Adipocyte (in vitro differentiated cells): ENCODE data around the gene GNG7.
"Not testable (repeated sequence)": the region's sequence is repeated elsewhere in the genome, so short reads cannot be mapped to it uniquely, and the experiment has no call there.

Source experiments
- DNase-seq: peaks from one replicate; pipeline ENCODE4 v3.0.0-alpha.2; 2015; ENCODE audit warnings: low read depth
- H3K27me3 ChIP-seq: replicated peaks from 2 replicates; pipeline ENCODE4 v1.7.0; 2013; ENCODE audit warnings: mild to moderate bottlenecking, low read length, moderate library complexity; ENCODE audit not compliant: control insufficient read depth, insufficient read depth
- H3K36me3 ChIP-seq: 2 replicates; pipeline ENCODE4 v1.7.0; 2013; ENCODE audit warnings: low read length, mild to moderate bottlenecking, moderate library complexity; ENCODE audit not compliant: control insufficient read depth, insufficient read depth, severe bottlenecking
- H3K4me1 ChIP-seq: 2 replicates; pipeline ENCODE4 v1.7.0; 2013; ENCODE audit warnings: mild to moderate bottlenecking, low read length, moderate library complexity; ENCODE audit not compliant: control insufficient read depth, insufficient read depth
- H3K4me3 ChIP-seq: 2 replicates; pipeline ENCODE4 v1.7.0; 2013; ENCODE audit warnings: mild to moderate bottlenecking, low read length, moderate library complexity
- H3K9ac ChIP-seq: 2 replicates; pipeline ENCODE4 v1.7.0; 2013; ENCODE audit warnings: mild to moderate bottlenecking, low read length, moderate library complexity
- H3K9me3 ChIP-seq: 2 replicates; pipeline ENCODE4 v1.7.0; 2013; ENCODE audit warnings: mild to moderate bottlenecking, low read length, moderate library complexity; ENCODE audit not compliant: control insufficient read depth

The GNG7 gene

DNA sequence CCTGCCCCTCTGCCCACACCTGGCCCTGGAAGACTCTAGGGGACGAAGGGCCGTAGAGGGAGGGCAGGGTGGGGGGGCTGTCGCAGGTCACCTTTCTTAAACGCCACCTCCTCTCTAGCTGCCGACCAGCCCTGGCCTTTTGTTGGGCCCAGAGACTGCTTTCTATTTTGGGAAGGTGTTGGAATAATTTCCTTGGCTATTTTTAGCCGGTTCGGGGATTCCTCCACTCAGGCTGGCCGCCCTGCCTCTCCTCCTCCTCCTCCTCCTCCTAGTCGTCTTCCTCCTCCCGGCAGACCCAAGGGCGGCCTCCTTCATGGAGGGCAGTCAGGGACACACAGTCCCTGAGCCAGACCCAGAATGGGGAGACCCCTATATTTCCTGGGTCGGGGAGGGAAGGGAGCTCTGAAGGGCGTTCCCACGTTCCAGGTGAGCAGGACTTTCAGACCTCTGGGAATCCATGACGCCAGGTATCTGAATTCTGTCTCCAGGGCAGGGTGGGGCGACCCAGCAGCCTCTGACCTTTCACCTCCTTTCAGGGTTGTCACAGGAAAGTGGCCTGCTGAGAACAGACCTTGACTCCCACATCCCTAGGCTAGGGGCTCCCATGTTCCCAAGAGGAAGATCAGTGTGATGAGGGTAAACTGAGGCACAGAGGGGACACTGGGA lies 206.7 kb downstream of the GNG7 start:
- Histone ChIP-seq H3K4me3 (peak overlapping the region; percentile 37), H3K9me3 (no peaks in the 10 kb centered on the region), H3K27me3 (no peaks in the 10 kb centered on the region), H3K9ac (peak overlapping the region; percentile 86), H3K4me1 (peaks cover 33% of the 10 kb centered on the region), H3K36me3 (no peaks in the 10 kb centered on the region)
- DNase-seq: peak; percentile 52

GRCh38 chr19:2495130-2495641 lies 207.3 kb downstream of the GNG7 start:
- Histone ChIP-seq H3K27me3 (no peaks in the 10 kb centered on the region), H3K9me3 (no peaks in the 10 kb centered on the region), H3K9ac (peak overlapping the region; percentile 86), H3K36me3 (no peaks in the 10 kb centered on the region), H3K4me1 (peaks cover 31% of the 10 kb centered on the region), H3K4me3 (peak overlapping the region; percentile 78)
- peak; percentile 89 for DNase-seq

DNA sequence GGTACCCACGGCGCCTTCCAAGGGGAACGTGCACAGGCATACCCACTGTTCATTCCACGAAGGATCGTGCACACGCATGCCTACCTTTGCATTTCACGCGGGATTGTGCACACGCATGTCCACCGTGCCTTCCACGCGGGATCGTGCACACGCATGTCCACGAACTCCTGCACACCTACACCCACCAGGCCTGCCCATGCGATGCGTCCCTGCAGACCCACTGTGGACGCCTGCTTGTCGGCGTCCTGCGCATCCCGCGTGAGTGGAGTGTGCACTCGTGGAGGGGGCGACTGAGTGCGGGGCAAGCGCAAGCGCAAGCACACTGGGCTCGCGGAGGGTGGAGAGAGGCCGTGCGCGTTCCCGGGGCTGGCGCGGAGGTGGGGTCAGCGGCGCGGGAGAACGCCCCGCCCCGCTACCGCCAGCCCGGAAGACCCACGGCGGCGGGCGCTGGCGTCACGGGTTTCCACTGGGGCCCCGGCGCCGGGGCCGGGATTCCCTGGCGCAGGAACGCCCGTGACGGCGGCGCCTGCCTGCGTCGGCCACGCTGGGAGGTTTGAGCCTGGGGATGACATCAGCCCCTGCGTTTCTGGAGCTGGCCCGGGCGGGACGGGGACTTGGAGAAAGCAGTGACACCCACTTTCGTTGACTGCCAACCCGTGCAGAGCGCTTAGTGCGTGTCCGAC lies 207.9 kb downstream of the GNG7 start:
- DNase-seq: peak; percentile 95
- Histone ChIP-seq H3K27me3 (no peaks in the 10 kb centered on the region), H3K4me3 (peak overlapping the region; percentile 78)

GRCh38 chr19:2494084-2494446 lies 208.4 kb downstream of the GNG7 start:
- H3K9me3 ChIP-seq: no peaks in the 10 kb centered on the region
- no peaks in the 10 kb centered on the region for H3K36me3 ChIP-seq
- H3K4me1 ChIP-seq: peaks cover 29% of the 10 kb centered on the region
- H3K9ac ChIP-seq: peak overlapping the region; percentile 86
- no peaks in the 10 kb centered on the region for H3K27me3 ChIP-seq
- peak; percentile 62 for DNase-seq
- H3K4me3 ChIP-seq: peak overlapping the region; percentile 78

More for the DNA sequence above, 207.9 kb downstream of the GNG7 start:
- peak overlapping the region; percentile 86 for H3K9ac ChIP-seq
- H3K4me1 ChIP-seq: peaks cover 27% of the 10 kb centered on the region
- H3K9me3 ChIP-seq: no peaks in the 10 kb centered on the region
- H3K36me3 ChIP-seq: no peaks in the 10 kb centered on the region

- H3K27me3 ChIP-seq, DNase-seq, H3K36me3 ChIP-seq, H3K9me3 ChIP-seq: not testable (repeated sequence)
- H3K4me3 ChIP-seq: peak overlapping the region; percentile 78
- H3K9ac ChIP-seq: peak overlapping the region; percentile 86
- peaks cover 34% of the 10 kb centered on the region for H3K4me1 ChIP-seq
Measured at GRCh38 chr19:2493448-2493847, 209.0 kb downstream of the GNG7 start.

- no peaks in the 10 kb centered on the region for H3K27me3 ChIP-seq
- DNase-seq: no peak
- peaks cover 38% of the 10 kb centered on the region for H3K4me1 ChIP-seq
Measured at GRCh38 chr19:2492870-2493269, 209.6 kb downstream of the GNG7 start.

DNA sequence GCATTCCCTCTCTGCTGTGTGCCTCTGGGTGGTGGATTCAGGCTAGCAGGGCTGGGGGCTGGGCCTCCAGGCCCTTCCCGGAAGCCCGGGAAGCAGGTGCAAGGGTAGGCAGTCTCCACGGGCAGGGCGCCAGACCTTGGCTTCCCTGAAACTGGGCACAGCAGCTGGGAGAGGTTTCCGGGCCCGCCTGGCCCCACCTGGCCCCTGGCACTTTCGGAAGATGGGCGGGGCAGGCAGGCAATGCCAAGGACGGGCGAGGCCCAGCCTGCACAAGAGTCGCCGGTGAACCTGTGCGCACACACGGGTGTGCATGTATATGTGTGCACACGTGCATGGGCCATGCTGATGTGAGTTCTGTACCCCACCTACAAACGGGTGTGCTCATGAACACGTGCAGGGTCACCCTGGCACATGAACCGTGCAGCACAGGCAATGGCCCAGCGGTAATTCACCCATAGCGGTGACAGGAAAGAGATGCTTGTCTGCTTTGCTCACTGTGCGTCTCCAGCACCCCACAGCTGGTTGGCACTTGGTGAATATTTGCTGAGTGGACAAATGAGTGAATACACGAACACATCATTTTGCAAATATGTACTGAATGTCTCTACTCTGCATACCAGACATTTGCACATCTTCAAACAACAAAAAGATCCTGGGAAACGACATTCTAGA lies 211.2 kb downstream of the GNG7 start:
- Histone ChIP-seq H3K27me3 (no peaks in the 10 kb centered on the region), H3K36me3 (no peaks in the 10 kb centered on the region), H3K9ac (peak overlapping the region; percentile 55), H3K4me1 (peaks cover 39% of the 10 kb centered on the region), H3K4me3 (no peak overlapping the region), H3K9me3 (no peaks in the 10 kb centered on the region)
- DNase-seq: peak; percentile 87

More at GRCh38 chr19:2492870-2493269, 209.6 kb downstream of the GNG7 start:
- no peaks in the 10 kb centered on the region for H3K36me3 ChIP-seq
- H3K4me3 ChIP-seq: no peak overlapping the region
- no peaks in the 10 kb centered on the region for H3K9me3 ChIP-seq
- H3K9ac ChIP-seq: peak overlapping the region; percentile 34

GRCh38 chr19:2490659-2491058 lies 211.8 kb downstream of the GNG7 start:
- DNase-seq: no peak
- Histone ChIP-seq H3K36me3 (no peaks in the 10 kb centered on the region), H3K9me3 (no peaks in the 10 kb centered on the region), H3K27me3 (no peaks in the 10 kb centered on the region), H3K4me1 (peaks cover 32% of the 10 kb centered on the region), H3K4me3 (no peak overlapping the region), H3K9ac (peak overlapping the region; percentile 55)

- H3K36me3 ChIP-seq: no peaks in the 10 kb centered on the region
- peak; percentile 72 for DNase-seq
- H3K4me1 ChIP-seq: peaks cover 23% of the 10 kb centered on the region
- peak overlapping the region; percentile 79 for H3K9ac ChIP-seq
- H3K4me3 ChIP-seq: peak overlapping the region; percentile 71
- H3K9me3 ChIP-seq: no peaks in the 10 kb centered on the region
- H3K27me3 ChIP-seq: no peaks in the 10 kb centered on the region
Measured at GRCh38 chr19:2488942-2489731, 213.4 kb downstream of the GNG7 start.

DNA sequence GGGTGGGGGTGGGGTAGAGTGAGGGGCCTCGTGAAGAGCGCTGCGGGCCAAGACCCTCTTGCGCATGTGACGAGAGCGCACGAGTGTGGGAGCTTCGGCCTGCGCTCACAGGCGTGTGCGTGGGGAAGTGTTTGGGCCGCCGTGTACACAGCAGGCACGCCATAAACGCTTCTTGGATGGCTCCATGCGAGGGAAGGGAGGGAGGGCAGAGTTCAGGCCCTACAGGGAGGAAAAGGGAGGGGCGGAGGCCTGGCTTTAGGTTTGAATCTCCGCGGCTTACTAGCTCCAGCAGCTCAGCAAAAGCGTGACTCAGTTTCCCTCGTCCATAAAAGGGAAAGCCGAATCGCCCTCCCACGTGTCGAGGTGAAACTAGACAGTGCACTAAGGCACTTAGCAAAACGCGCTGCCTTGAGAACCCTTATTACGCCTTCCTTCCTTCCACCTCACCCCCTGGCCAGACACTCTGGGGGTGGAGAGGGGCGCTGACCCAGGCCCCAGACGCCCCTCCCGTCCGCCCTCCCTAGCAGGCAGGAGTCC lies 214.0 kb downstream of the GNG7 start:
- Histone ChIP-seq H3K36me3 (no peaks in the 10 kb centered on the region), H3K9ac (peak overlapping the region; percentile 79), H3K9me3 (no peaks in the 10 kb centered on the region), H3K27me3 (no peaks in the 10 kb centered on the region), H3K4me3 (peak overlapping the region; percentile 71), H3K4me1 (peaks cover 21% of the 10 kb centered on the region)
- DNase-seq: no peak
